ENCODE results near the gene SGPL1.

SGPL1 gene

GRCh38 chr10:70903262-70903921, 87.6 kb downstream of the SGPL1 start:
- DNase-seq (ENCODE audit: low spot score in 2 of 2) (no peak), ATAC-seq (replicated peaks; ENCODE audit: extremely low read depth, poor library complexity, severe bottlenecking) (no peak)
- H3K36me3 Mint-ChIP-seq (ENCODE audit: insufficient read depth): no peaks in the 10 kb centered on the region
- H3K27me3 Mint-ChIP-seq: peaks cover 27% of the 10 kb centered on the region
- no peak overlapping the region for H3K27ac Mint-ChIP-seq (ENCODE audit: low read depth)
- no peaks in the 10 kb centered on the region for H3K9me3 Mint-ChIP-seq
- H3K4me3 Mint-ChIP-seq: no peak overlapping the region
- H3K4me1 Mint-ChIP-seq: no peaks in the 10 kb centered on the region

- no peak for ATAC-seq (replicated peaks; ENCODE audit: extremely low read depth, poor library complexity, severe bottlenecking)
- H3K4me3 Mint-ChIP-seq: no peak overlapping the region
- H3K9me3 Mint-ChIP-seq: no peaks in the 10 kb centered on the region
- DNase-seq (ENCODE audit: low spot score in 2 of 2): no peak
- H3K36me3 Mint-ChIP-seq (ENCODE audit: insufficient read depth): no peaks in the 10 kb centered on the region
- no peak overlapping the region for H3K27ac Mint-ChIP-seq (ENCODE audit: low read depth)
- peaks cover 27% of the 10 kb centered on the region for H3K27me3 Mint-ChIP-seq
- H3K4me1 Mint-ChIP-seq: no peaks in the 10 kb centered on the region
Measured at GRCh38 chr10:70905071-70906021, 89.6 kb downstream of the SGPL1 start.

- no peaks in the 10 kb centered on the region for H3K9me3 Mint-ChIP-seq
- H3K4me3 Mint-ChIP-seq: no peak overlapping the region
- H3K36me3 Mint-ChIP-seq (ENCODE audit: insufficient read depth): no peaks in the 10 kb centered on the region
- ATAC-seq (replicated peaks; ENCODE audit: extremely low read depth, poor library complexity, severe bottlenecking) (no peak), DNase-seq (ENCODE audit: low spot score in 2 of 2) (no peak)
- peaks cover 23% of the 10 kb centered on the region for H3K27me3 Mint-ChIP-seq
- H3K4me1 Mint-ChIP-seq: no peaks in the 10 kb centered on the region
- no peak overlapping the region for H3K27ac Mint-ChIP-seq (ENCODE audit: low read depth)
Measured at GRCh38 chr10:70906031-70906783, 90.5 kb downstream of the SGPL1 start.

GRCh38 chr10:70906953-70907636, 91.3 kb downstream of the SGPL1 start:
- DNase-seq (ENCODE audit: low spot score in 2 of 2) (no peak), ATAC-seq (replicated peaks; ENCODE audit: extremely low read depth, poor library complexity, severe bottlenecking) (no peak)
- Mint-ChIP-seq H3K4me3 (no peak overlapping the region), H3K36me3 (ENCODE audit: insufficient read depth) (no peaks in the 10 kb centered on the region), H3K4me1 (no peaks in the 10 kb centered on the region), H3K9me3 (no peaks in the 10 kb centered on the region), H3K27me3 (peaks cover 20% of the 10 kb centered on the region), H3K27ac (ENCODE audit: low read depth) (no peak overlapping the region)

- H3K36me3 Mint-ChIP-seq (ENCODE audit: insufficient read depth): no peaks in the 10 kb centered on the region
- H3K27me3 Mint-ChIP-seq: peaks cover 27% of the 10 kb centered on the region
- H3K9me3 Mint-ChIP-seq: no peaks in the 10 kb centered on the region
- H3K4me1 Mint-ChIP-seq: no peaks in the 10 kb centered on the region
- no peak overlapping the region for H3K4me3 Mint-ChIP-seq
- ATAC-seq (replicated peaks; ENCODE audit: extremely low read depth, poor library complexity, severe bottlenecking): no peak
- no peak overlapping the region for H3K27ac Mint-ChIP-seq (ENCODE audit: low read depth)
- no peak for DNase-seq (ENCODE audit: low spot score in 2 of 2)
Measured at GRCh38 chr10:70907637-70908405, 92.1 kb downstream of the SGPL1 start.

GRCh38 chr10:70908406-70909296, 92.9 kb downstream of the SGPL1 start:
- ATAC-seq (replicated peaks; ENCODE audit: extremely low read depth, poor library complexity, severe bottlenecking) (no peak), DNase-seq (ENCODE audit: low spot score in 2 of 2) (no peak)
- H3K27me3 Mint-ChIP-seq: peaks cover 21% of the 10 kb centered on the region
- no peaks in the 10 kb centered on the region for H3K36me3 Mint-ChIP-seq (ENCODE audit: insufficient read depth)
- no peak overlapping the region for H3K27ac Mint-ChIP-seq (ENCODE audit: low read depth)
- H3K4me1 Mint-ChIP-seq: no peaks in the 10 kb centered on the region
- no peaks in the 10 kb centered on the region for H3K9me3 Mint-ChIP-seq
- no peak overlapping the region for H3K4me3 Mint-ChIP-seq

GRCh38 chr10:70909326-70909935, 93.7 kb downstream of the SGPL1 start:
- no peaks in the 10 kb centered on the region for H3K36me3 Mint-ChIP-seq (ENCODE audit: insufficient read depth)
- H3K4me1 Mint-ChIP-seq: no peaks in the 10 kb centered on the region
- H3K27ac Mint-ChIP-seq (ENCODE audit: low read depth): no peak overlapping the region
- peaks cover 26% of the 10 kb centered on the region for H3K27me3 Mint-ChIP-seq
- ATAC-seq (replicated peaks; ENCODE audit: extremely low read depth, poor library complexity, severe bottlenecking) (no peak), DNase-seq (ENCODE audit: low spot score in 2 of 2) (no peak)
- H3K4me3 Mint-ChIP-seq: no peak overlapping the region
- H3K9me3 Mint-ChIP-seq: no peaks in the 10 kb centered on the region

- H3K4me3 Mint-ChIP-seq: no peak overlapping the region
- no peaks in the 10 kb centered on the region for H3K4me1 Mint-ChIP-seq
- ATAC-seq (replicated peaks; ENCODE audit: extremely low read depth, poor library complexity, severe bottlenecking) (no peak), DNase-seq (ENCODE audit: low spot score in 2 of 2) (no peak)
- H3K27ac Mint-ChIP-seq (ENCODE audit: low read depth): no peak overlapping the region
- H3K9me3 Mint-ChIP-seq: no peaks in the 10 kb centered on the region
- H3K27me3 Mint-ChIP-seq: peaks cover 39% of the 10 kb centered on the region
- no peaks in the 10 kb centered on the region for H3K36me3 Mint-ChIP-seq (ENCODE audit: insufficient read depth)
Measured at GRCh38 chr10:70910486-70911341, 95.0 kb downstream of the SGPL1 start.

GRCh38 chr10:70911386-70911785, 95.6 kb downstream of the SGPL1 start:
- Mint-ChIP-seq H3K27me3 (peaks cover 46% of the 10 kb centered on the region), H3K4me1 (no peaks in the 10 kb centered on the region), H3K4me3 (no peak overlapping the region), H3K27ac (ENCODE audit: low read depth) (no peak overlapping the region), H3K36me3 (ENCODE audit: insufficient read depth) (no peaks in the 10 kb centered on the region), H3K9me3 (no peaks in the 10 kb centered on the region)
- ATAC-seq (replicated peaks; ENCODE audit: extremely low read depth, poor library complexity, severe bottlenecking) (no peak), DNase-seq (ENCODE audit: low spot score in 2 of 2) (no peak)

- H3K9me3 Mint-ChIP-seq: no peaks in the 10 kb centered on the region
- H3K27ac Mint-ChIP-seq (ENCODE audit: low read depth): no peak overlapping the region
- DNase-seq (ENCODE audit: low spot score in 2 of 2) (no peak), ATAC-seq (replicated peaks; ENCODE audit: extremely low read depth, poor library complexity, severe bottlenecking) (no peak)
- H3K4me3 Mint-ChIP-seq: no peak overlapping the region
- peaks cover 56% of the 10 kb centered on the region for H3K27me3 Mint-ChIP-seq
- no peaks in the 10 kb centered on the region for H3K36me3 Mint-ChIP-seq (ENCODE audit: insufficient read depth)
- H3K4me1 Mint-ChIP-seq: no peaks in the 10 kb centered on the region
Measured at GRCh38 chr10:70912556-70912955, 96.8 kb downstream of the SGPL1 start.

Measured in central memory CD8-positive, alpha-beta T cell (primary cell).